Peyer's patch (tissue), 4 donors: Measurements from ENCODE around the gene ABLIM2.

Experiments
- POLR2A ChIP-seq, 2 donors: fragments of 450-650 bp; IDR thresholded peaks; one replicate each; pipeline ENCODE4 v1.5.1; 2017; ENCODE audit warnings: antibody characterized with exemption in 2 of 2, mild to moderate bottlenecking in 2 of 2, moderate library complexity in 2 of 2
- TF ChIP-seq, protein P1 (sequence below), 6 experiments: fragments of 450-650 bp in 4 of 6; fragments of 200-600 bp in 2 of 6; sonication (generic) in 1 of 6; IDR thresholded peaks; one replicate each; pipeline ENCODE4 v1.5.1; 2017 to 2019; ENCODE audit warnings: antibody characterized with exemption in 6 of 6, mild to moderate bottlenecking in 3 of 6, moderate library complexity in 1 of 6

DNA sequence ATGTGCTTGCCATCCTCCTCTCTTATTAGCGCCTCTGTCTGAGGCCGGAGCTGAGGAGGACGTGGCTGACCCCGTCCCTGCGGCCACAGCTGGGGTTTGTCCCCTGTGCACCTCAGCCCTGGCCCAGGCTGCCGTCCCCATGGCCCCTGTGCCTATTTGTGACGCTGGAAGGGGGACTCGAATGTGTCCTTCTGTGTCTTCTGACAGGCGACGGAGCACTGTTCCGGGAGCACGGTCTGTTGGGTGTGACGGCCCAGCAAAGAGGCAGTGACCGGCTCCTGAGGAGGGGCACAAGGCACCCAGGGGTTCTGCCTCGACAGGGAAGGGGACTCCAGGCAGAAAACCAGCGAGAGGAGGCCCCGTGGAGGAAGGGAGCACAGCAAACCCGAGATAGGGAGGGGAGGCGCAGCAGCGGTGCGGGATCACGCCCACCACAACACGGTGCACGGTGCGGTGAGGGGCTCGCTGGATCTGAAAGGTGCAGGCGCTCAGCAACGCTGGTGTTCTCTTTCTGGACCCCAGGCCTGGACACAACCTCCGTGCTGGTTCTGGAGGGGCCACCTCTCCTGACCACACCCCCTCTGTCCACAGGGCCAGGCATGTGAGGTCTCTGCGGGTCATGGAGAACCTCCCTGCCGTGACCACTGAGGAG is 46.1 kb upstream of the ABLIM2 start:
- no peak for TF ChIP-seq POLR2A (IDR thresholded peaks at IDR 0.05)
- TF ChIP-seq, protein P1, sequence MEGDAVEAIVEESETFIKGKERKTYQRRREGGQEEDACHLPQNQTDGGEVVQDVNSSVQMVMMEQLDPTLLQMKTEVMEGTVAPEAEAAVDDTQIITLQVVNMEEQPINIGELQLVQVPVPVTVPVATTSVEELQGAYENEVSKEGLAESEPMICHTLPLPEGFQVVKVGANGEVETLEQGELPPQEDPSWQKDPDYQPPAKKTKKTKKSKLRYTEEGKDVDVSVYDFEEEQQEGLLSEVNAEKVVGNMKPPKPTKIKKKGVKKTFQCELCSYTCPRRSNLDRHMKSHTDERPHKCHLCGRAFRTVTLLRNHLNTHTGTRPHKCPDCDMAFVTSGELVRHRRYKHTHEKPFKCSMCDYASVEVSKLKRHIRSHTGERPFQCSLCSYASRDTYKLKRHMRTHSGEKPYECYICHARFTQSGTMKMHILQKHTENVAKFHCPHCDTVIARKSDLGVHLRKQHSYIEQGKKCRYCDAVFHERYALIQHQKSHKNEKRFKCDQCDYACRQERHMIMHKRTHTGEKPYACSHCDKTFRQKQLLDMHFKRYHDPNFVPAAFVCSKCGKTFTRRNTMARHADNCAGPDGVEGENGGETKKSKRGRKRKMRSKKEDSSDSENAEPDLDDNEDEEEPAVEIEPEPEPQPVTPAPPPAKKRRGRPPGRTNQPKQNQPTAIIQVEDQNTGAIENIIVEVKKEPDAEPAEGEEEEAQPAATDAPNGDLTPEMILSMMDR (IDR thresholded peaks at IDR 0.05), result no peak
